NCI-H2196 treated with DMSO at 0.1 percent for 48 hours (cell line): ENCODE measurements around the gene FBXL2.
"Not testable (repeated sequence)": the region's sequence is repeated elsewhere in the genome, so short reads cannot be mapped to it uniquely, and the experiment has no call there.

ENCODE experiments used
- DNase-seq: peaks from one replicate; lab custom pipeline; 2025; ENCODE audit not compliant: unreplicated experiment; lab: John Stamatoyannopoulos, UW

FBXL2 gene

DNA sequence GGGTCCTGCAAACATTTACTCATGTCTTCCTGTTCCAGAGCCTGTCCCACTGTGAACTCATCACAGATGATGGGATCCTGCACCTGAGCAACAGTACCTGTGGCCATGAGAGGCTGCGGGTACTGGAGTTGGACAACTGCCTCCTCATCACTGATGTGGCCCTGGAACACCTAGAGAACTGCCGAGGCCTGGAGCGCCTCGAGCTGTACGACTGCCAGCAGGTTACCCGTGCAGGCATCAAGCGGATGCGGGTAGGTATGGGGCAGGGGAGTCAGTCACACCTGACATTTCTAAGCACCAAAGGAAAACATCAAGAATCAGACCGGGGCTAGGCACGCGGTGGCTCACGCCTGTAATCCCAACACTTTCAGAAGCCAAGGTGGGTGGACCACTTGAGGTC, 106.7 kb downstream of the FBXL2 start:
- no peak for DNase-seq

GRCh38 chr3:33385423-33385822, 108.2 kb downstream of the FBXL2 start:
- DNase-seq = no peak

DNA sequence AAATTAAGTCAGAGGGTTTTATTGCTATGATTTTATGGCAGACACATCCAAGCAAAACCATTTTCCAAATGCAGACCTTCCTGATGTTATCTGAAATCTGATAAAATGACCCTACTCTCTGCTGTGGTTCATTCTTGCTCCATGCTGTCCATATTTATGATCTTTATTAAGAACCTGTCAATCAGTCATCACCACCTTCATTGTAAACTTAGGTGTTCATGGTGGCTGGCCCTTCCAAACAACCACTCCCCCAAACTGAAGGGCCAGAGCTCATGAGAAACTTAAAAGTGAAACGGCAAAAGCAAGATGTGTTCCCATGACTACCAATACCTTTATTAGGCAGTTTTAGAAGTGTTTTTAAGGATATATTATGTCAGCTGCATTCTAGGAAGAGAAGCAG, 109.4 kb downstream of the FBXL2 start:
- DNase-seq = no peak

DNA sequence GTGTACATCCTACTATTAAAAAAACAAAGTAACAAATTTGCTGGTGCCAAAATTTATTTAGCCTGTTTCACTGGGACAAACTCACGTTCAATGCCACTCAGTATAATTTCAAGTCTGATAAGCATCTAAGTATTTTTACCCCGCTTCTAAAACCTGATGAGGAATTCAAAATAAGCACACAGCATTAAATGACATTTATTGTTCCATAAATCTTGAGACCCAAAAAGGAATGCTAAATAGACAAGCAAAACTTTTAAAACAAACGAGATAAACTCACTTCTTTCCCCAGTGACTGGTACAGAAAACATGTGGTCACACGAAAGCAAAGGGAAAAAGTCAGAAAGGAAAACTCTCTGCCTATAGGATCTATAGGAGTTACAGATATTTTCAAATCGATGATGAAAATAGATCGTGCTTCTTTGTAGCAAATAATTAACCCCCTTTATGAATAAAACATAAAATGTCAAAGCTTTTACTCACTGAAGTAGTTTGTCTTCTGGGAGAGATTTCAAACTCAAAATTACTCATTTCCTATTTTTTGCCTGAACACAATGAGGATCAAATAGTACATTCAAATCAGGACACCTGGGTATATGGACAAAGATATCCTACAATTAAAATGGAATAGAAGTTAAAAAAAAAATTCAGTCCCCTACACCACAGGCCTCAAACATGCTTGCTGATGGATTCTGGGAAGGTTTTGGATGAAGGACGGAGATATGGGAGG, 111.3 kb downstream of the FBXL2 start:
- DNase-seq = no peak

DNA sequence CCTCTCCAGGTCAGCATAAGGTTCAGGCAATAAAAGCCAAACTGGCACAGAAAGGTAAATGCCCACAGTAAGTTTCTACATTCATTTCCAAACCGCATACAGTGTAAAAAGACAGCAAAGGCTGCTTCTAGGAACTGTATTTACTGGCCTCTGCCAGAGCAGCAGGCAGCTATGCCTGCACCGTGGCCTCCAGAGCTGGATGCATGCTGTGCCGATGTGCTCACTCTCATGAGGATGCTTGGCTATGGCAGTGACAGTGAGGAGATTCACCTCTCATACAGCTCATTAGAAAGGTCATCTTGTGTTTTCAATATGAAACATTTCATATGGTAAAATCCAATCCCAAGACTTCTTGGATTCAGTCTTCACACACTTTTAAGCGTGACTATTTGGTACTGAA, 112.7 kb downstream of the FBXL2 start:
- DNase-seq = no peak

DNA sequence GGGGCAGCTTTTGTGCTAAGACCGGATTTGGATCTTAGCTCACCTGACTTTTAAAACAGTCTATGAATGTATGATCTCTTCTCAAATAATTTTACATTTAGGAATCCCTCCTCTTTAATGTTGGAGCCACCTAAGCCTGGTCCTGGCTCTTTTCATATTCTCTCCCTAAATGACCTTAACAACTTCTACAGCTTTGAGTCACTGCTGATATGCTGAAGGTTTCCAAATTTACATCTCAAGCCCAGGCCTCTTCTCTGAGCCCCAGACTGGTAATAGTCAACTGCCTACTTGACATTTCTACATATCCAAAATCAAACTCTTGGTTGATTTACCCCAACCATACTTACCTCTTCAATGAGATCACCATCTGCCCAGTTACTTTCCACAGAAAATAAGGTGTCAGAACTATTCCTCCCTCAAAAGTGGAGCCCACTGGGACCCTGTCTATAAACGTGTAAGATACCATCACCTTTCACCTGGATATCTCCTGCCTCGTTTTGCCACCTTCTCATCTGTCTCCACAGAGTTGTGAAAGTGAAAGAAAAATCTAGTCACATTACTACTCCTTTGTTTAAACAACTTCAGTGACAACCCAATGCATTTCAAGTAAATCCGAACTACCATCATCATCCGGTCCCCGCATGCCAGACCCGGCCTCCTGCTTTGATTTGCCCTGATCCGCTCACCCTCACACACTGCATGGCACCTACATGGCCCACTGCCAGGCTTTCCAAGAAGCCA, 114.2 kb downstream of the FBXL2 start:
- DNase-seq = no peak

- no peak for DNase-seq
Measured at GRCh38 chr3:33392144-33392543, 114.9 kb downstream of the FBXL2 start.

- DNase-seq = no peak
Measured at GRCh38 chr3:33392703-33393125, 115.5 kb downstream of the FBXL2 start.

- DNase-seq = no peak
Measured at GRCh38 chr3:33394403-33395054, 117.3 kb downstream of the FBXL2 start.

- DNase-seq = no peak
Measured at GRCh38 chr3:33395900-33396299, 118.7 kb downstream of the FBXL2 start.

DNA sequence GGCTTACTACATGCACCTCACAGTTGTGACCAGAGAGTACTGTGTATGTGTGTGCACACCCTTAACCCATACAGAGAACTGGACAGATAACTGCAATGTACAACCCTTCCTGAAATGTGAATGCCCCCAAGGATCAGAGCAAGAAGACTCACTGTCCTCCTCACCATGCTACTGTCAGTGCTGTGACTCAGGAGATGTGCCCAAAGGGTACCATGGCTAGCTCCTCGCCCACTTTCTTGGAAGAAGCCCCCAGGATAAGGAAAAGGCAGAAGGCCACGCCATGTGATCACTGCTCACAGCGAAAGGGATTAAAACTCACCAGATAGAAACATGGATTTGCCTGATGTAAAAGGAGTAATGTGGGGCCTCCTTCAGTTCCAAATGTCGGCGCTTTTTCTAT, 121.2 kb downstream of the FBXL2 start:
- no peak for DNase-seq

GRCh38 chr3:33401781-33402180, 124.5 kb downstream of the FBXL2 start:
- no peak for DNase-seq

GRCh38 chr3:33402936-33403335, 125.7 kb downstream of the FBXL2 start:
- DNase-seq = no peak

GRCh38 chr3:33403756-33404155, 126.5 kb downstream of the FBXL2 start:
- no peak for DNase-seq

DNA sequence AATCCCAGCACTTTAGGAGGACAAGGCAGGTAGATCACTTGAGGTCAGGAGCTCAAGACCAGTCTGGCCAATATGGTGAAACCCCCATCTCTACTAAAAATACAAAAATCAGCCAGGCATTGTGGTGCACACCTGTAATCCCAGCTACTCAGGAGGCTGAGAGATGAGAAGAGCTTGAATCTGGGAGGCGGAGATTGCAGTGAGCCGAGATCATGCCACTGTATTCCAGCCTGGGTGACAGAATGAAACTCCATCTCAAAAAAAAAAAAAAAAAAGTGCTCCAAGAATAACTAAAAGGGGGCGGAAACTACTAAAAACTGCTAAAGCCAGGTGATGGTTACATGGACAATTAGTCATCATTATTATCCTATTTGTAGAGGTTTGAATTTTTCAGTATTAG, 133.6 kb downstream of the FBXL2 start:
- not testable (repeated sequence) for DNase-seq

- DNase-seq = no peak
Measured at GRCh38 chr3:33417066-33417673, 139.9 kb downstream of the FBXL2 start.

DNA sequence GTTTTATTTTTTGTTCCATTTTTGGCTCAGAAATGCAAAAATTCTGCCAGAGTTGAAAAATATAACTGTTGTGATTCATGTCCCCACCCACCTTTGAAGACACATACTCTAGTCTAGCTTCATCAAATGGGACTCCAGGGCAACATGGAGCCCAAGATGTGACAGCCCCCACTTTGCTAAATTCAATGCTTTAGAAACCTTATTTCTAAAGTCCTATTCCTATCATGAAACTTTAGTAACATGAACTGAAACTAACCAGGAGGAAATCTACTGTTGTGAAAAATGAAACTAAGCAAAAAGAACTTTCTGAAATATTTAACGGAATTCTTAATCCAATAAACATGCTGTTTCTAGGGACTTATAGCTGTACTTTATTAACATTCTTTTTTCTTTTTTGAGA, 142.7 kb downstream of the FBXL2 start:
- DNase-seq = no peak

DNA sequence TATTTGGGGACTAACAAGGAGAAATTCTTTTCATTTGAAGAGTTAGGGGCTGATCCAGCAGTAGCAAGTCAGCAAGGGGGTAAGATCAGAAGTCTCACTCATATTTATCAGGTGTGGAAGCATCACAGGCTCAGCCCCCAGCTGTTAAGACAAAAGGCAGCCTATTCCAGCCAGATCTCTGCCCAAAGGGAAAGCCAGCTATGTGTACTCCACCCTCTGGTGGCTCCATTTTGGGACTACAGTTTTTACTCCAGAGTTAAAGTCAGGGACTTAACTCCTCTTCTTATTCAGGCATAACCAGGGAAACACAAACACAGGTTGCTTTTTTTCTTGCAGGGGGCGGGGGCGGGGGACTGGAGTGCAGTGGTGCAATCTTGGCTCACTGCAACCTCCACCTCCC, 143.7 kb downstream of the FBXL2 start:
- no peak for DNase-seq

DNA sequence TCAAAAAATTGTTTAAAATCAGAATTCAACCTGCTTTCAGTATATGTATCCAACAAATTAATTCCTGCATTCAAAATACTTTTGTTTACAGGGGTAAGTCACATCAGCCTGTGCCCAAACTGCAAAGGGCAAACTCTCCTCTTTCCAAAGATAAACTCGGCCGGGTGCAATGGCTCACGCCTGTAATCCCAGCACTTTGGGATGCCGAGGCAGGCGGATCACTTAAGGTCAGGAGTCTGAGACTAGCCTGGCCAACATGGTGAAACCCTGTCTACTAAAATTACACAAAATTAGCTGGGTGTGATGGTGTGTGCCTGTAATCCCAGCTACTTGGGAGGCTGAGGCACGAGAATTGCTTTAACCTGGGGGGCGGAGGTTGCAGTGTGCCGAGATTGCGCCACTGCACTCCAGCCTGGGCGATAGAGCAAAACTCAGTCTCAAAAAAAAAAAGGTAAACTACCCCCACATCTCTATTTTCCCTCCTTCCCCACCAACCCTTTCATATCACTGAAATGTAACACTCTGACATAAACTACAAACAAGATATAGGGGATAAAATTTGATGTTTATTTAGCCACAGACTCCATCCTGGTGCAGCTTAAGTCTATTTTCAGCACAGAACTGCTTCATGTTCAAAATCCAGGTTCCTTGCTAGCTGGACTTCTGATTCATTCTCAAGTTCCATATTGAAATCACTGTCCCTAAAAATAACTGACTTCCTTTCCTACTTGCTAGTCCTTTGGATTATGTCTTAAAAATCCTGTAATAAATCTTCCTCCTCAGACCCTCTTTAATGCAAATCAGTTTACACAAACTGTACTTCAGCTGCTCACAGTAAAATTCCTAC, 147.6 kb downstream of the FBXL2 start:
- no peak for DNase-seq

- DNase-seq = no peak
Measured at GRCh38 chr3:33425453-33425852, 148.2 kb downstream of the FBXL2 start.

DNA sequence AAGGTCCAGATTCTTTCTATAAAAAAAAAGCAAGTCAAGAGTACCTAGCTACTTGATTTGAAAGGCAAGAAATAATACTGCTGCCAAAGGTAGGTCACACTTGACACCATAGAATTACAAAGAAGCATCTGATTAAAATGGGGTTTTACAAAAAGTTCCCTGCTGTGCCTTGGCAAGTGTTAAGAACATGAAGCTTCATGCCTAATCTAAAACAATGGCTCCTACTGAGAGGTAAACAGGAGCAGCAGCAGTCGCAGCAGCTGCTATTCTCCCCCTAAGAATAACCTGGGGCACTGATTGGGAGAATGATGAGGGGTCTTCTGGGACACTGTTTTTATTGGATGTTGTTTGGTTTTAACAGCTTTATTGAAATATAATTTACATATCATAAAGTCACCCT, 148.8 kb downstream of the FBXL2 start:
- DNase-seq = no peak
